ENCODE measurements around the gene CIAO2B.

- TF ChIP-seq CTCF (IDR thresholded peaks at IDR 0.05) (no peak), POLR2AphosphoS5 (IDR thresholded peaks at IDR 0.05) (no peak)
Measured at GRCh38 chr16:66970775-66971720, 36.8 kb upstream of the CIAO2B start.

All from sigmoid colon (tissue), 4 donors.